HG02870 (cell line): ENCODE results near the gene TMEM238L.
"Not testable (repeated sequence)": the region's sequence is repeated elsewhere in the genome, so short reads cannot be mapped to it uniquely, and the experiment has no call there.

Experiments used
- ATAC-seq: cut with Tn5 transposase; IDR thresholded peaks from one replicate; pipeline ENCODE4 v1.9.1; 2021; ENCODE audit warnings: mild to moderate bottlenecking, moderate library complexity; ENCODE audit not compliant: unreplicated experiment

TMEM238L gene

DNA sequence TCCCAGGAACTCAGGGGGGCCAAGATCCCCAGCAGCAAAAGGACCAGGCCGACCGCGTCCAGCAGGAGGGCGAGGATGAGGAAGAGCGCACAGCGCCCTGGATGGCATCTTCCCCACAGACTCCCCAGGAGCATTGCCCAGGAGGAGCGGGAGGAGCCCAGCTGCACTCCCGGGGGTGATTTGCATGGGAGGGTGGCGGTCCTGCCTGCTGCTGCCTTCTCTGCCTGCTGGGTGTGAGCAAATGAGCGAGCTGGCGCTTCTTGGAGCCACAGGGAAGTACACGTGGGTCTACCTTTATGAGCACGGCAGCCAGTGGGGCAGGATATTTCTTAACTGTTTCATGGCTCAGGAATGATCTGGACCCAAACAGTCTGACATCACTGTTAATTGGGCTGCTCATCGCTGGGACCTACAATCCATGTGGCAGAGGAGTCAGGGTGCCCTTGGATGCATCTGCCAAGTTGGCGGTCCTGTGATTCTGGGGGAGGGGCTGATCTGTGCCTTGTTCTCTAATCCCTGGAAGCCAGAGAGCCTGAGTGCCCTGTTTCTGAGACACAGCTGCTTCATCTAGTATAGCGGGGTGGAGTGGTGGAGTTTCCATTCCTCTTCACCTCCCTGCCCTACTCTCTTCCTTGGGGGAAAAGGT is at the start of gene TMEM238L:
TSS of gene TMEM238L (minus strand) at position 270 of the 646 bp plus-strand sequence. CDS start at position 134, 136 bp downstream.
- no peak for ATAC-seq

- ATAC-seq: not testable (repeated sequence)
Measured at GRCh38 chr17:10846636-10847035, 42.7 kb upstream of the TMEM238L start.

DNA sequence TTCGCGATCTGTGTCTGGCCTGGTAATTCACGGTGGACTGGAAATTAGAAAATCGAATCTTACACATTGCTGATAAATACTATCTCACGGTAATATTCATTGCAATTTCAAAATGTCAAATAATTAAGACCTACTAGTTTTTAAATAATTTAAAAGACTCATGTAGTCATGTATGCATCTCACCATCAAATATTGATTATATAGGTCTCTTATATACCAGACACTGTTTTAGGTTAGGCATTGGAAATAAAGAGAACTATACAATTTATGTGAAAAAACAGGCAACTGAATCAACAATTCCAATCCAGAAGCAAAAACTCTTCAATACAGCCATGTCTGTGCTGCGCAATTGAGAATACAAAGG is 41.5 kb upstream of the TMEM238L start:
- ATAC-seq: no peak

DNA sequence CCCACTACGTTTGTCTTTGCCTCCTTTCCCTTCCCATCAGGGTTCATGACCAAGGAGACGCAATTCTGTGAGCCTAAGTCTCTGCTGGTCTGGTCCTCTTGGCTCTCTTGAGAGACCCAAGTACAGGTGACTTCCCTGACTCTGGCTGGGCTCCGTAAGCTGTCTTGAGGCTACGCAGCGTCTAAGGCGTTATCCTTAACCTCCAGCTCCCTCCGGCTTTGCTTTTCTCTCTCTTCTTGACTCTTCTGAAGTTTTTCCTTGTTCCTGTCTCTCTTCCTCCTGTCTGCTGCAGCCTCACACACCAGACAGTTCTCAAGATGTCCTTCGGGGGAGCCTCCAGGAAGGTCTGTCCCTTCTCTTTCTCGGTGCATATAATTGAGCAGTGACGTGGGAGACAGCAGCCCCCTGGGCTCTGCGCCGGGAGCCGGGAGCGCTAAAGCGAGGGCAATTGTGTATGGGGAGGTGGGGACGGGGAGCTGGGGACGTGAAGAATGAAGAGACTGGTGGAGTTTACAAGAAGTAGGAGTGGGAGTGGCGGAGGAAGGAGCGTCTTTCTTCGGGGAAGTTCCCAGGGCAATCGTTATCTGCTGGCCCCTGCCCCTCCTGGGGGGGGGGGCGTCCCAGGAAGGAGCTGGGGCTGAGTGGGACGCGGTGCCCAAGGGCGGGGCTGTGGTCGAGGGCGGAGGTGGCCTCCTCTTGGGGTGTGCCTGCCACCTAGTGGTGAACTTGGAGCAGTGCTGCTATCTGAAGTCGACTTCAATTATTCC is 40.9 kb upstream of the TMEM238L start:
- peak; percentile 76 for ATAC-seq

DNA sequence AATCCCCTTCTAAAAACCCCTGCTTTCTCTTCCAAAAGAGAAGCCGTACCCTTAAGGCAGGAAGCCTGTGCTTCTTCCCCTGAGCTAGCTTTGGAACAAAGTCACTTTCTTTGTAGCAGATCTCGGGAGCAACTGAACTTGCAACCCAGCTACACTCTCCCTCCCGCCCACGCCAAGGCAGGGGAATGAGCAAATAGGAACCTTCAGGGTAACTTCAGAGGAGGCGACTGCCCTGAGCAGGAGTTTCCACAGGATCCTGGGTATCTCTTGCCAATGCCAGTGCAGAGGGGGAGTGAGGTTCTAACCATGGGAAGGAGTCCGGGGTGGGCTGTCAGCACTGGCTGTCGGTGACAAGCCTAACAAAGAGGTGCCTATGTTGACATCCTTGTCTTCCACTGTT is 39.9 kb upstream of the TMEM238L start:
- no peak for ATAC-seq

DNA sequence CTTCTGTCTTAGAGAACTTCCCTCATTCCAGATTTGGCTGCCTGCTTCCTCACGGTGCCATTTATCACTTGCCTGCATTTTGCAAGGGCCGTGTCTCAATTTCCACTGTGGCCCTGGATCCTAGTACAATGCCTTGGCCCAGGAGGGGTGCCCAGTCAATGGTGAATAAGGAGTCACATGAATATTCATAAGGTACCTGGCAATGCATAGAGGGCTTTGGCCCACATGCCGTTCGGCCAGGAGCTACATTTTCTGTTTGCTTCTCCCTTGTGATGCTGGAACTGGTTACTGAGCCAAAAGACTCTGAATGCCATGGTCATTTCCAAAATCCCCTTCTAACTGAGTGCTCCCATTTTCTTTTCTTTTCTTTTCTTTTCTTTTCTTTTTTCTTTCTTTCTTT is 38.8 kb upstream of the TMEM238L start:
- no peak for ATAC-seq

DNA sequence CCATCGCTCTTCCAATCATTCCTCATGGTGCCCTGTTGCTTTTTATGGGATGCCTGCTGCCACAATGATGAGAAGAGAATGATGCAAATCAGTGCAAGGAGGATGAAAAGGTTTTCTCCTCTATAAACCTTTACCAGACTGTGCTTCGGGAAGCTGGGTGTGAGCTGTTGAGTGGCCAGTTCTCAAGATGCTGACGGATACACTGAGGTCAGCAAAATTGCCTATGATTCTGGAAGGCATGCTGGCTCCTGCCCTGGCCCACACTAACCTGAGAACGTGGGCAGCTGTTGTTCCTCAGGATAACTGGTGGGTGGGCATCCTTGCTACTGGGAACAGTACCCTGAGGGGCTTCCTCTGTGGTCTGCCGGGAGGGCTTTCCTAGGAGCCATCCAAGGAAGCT is 34.8 kb upstream of the TMEM238L start:
- no peak for ATAC-seq

DNA sequence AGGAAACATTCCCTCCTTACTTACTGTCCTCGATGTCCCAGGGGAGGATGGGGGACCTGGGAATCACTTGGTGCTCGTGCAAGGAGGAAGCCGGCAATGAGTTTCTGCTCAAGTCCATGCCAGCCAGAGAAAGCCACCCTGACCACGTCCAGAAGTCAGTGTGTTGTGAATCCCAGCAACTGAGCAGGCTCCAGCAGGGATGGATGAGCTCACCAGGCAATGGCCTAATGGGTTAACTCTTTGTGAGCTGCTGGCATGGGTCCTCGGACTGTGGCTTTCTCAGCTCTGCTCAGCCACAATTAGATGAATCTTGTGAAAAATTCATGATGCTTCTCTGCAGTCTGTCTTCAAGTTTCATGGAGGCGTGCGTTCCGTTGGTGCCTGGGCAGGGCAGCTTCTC is 34.0 kb upstream of the TMEM238L start, which contains the start of gene PIRT:
TSS of gene PIRT (minus strand) at position 167 of the 400 bp plus-strand sequence. CDS start 12,442 bp downstream, outside the sequence.
- no peak for ATAC-seq

GRCh38 chr17:10836966-10837590 is 33.2 kb upstream of the TMEM238L start:
- no peak for ATAC-seq

DNA sequence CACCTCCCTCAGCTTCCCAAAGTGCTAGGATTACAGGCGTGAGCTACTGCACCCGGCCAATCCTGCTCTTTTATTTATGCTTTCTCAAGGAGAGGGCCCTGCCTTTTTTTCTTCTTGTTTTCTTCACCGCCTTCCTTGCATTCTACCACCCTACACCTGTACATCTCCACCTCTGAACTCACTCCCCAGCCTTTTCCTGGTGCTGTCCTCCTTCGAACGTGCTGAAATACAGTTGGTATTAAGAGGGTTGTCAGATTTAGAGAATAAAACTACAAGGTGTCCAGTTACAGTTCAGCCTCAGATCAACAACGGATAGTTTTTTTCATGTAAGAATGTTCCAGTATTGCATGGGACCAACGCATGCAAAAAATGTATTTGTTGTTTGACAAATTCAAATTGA is 32.2 kb upstream of the TMEM238L start:
- no peak for ATAC-seq

GRCh38 chr17:10831696-10832095 is 27.8 kb upstream of the TMEM238L start:
- no peak for ATAC-seq

- ATAC-seq: no peak
Measured at GRCh38 chr17:10827898-10828552, 24.1 kb upstream of the TMEM238L start.

DNA sequence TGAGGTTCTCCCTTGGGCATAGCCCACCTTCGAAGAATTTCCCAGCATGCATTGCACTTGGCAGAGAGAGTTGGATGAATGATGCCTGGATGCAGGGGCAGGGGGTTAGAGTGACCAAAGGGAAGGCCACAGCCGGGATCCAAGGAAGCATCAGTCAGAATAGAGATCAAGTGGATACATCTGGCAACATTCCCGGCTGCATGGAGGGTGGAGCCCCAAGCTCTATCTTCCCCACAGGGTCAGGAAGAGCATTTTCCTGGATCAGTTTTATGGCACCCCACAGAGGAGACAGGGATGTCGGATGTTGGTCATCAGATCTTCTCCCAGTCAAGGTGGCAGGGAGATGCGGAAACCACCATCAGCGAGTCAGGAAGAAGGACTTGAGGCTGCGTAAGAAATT is 21.0 kb upstream of the TMEM238L start:
- no peak for ATAC-seq

DNA sequence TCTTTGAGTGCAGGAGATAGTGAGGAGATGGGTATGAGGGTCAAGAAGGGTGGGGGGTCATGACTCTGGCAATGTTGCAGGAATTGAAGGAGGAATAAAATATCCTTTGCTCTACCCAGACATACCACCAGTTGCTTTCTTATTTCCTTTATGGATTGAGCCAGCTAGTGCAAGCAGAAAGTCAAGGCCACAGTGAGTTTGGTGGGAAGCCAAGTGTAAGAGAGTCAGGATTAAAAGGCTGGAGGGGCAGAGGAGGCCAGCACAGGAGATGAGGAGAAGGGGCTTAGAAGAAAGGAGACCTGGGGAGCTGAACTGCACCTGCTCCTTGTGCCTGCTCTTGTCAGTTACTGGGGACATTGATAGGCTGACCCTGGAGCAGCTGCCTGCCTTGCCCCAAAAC is 17.9 kb upstream of the TMEM238L start:
- ATAC-seq: no peak

DNA sequence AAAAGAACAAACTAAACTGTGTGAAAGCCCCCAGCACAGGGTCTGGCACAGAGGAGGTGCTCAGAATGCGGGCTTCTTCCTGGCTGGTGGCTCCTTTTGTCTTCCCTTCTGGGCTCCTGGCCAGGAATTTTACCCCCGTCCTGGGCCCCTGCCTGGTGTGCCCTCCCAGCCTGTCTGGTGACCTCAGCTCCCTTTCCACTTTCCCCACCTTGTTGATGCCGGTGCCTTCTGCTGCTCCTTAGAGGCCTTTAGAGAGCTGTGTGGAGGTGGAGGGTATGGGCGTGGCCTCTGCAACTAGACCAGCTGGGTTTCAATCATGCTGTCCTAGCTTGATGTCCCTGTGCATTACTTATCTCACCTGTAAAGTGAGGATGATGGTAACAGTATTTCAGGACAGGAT is 17.2 kb upstream of the TMEM238L start:
- no peak for ATAC-seq

- ATAC-seq: no peak
Measured at GRCh38 chr17:10815319-10815718, 11.4 kb upstream of the TMEM238L start.

DNA sequence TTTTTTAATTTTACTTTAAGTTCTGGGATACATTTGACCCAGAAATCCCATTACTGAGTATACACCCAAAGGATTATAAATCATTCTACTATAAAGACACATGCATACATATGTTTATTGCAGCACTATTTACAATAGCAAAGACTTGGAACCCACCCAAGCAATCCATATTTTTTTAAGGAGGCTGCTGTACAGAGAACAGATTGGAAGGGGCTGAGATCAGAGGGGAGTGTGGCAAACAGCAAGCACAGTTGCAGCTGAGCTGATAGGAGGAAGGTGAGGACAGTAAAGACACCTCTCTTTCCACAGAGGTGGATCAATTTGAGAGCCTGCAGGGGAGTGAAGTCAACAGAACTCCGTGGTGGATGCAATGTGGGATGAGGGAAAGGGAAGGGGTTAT is 10.2 kb upstream of the TMEM238L start:
- ATAC-seq: no peak

DNA sequence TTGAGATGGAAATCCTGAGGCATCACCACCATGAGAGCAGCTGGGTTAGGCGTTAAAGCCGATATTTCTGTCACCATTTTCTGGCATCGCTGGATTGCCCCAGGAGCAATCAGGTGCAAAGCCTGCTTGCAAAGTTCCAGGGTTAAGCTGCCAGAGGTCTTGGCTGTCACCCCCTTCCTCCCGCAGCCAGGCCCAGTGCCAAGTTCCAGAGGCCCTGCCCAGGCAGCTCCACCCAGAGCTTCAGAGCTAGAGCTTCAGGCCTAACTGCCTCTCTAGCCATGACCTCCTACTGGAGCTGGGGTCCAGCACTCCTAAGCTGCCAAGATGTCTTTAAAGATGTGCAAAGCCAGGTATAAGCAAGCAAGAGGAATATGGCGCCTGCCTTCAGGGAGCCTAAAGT is 8.8 kb upstream of the TMEM238L start:
- ATAC-seq: no peak

GRCh38 chr17:10809605-10810004 is 5.7 kb upstream of the TMEM238L start:
- ATAC-seq: no peak

GRCh38 chr17:10807704-10808128 is 3.8 kb upstream of the TMEM238L start:
- no peak for ATAC-seq

DNA sequence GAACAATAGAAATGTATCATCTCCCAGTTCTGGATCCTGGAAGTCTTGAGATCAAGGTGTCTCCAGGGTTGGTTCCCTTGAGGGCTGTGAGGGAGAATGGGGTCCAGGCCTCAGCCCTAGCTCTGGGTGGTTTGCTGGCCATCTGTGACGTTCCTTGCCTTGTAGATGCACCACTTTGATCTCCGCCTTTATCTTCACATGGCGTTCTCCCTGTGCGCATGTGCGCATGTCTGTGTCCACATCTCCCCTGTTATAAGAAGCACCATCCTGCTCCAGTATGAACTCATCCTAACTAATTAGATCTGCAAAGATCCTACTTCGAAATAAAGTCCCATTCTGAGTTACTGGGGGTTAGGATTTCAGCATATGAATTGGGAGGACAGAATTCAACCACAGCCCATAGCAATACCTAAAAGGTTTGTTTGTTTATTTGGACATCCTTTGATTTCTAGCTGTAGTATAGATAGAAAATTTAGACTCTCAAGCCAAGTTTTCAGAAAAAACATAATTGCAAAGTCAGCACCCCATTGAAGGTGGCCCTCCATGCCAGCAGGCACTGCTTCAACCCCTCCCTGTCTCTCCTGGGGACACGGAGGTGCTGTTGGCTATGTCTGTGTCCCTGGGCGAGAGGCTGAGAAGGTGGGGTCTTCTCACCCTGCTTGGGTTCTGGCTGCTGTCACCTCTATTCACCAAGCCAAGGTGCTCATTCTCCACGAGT is 2.8 kb upstream of the TMEM238L start:
- ATAC-seq: no peak
